T-helper 2 cell treated with Interferon-gamma antibody and Interleukin-4, amounts not matched to agents 100 ng/mL and 5 ng/mL, for 36 hours (primary cell): ENCODE measurements around the gene BSCL2. TPM values are rescaled to one million over a fixed set of nuclear protein-coding genes. Genes with fewer than 3 reads are reported as not detected.
"Not testable (repeated sequence)": the region's sequence is repeated elsewhere in the genome, so short reads cannot be mapped to it uniquely, and the experiment has no call there.

ENCODE experiments used
- intact Hi-C: fragments of 100-400 bp; cut with micrococcal nuclease; formaldehyde crosslinking; loops from one replicate; pipeline ENCODE4 v1.15.1; 2023
- total RNA-seq: library from RNA; stranded (reverse); gene quantifications from 2 replicates; pipeline ENCODE4 v1.2.3, GENCODE V29; 2022

The BSCL2 gene
- total RNA-seq, 1 donor from 2014 or later = 28.4 TPM

- intact Hi-C loops = no loop called here
Observed at GRCh38 chr11:62721994-62722393, 14.8 kb upstream of the BSCL2 start.

GRCh38 chr11:62719302-62719978, 12.2 kb upstream of the BSCL2 start:
- intact Hi-C loops = no loop called here

GRCh38 chr11:62716816-62717215, 9.6 kb upstream of the BSCL2 start:
- intact Hi-C loops = no loop called here

GRCh38 chr11:62716206-62716605, 9.0 kb upstream of the BSCL2 start:
- intact Hi-C loops = no loop called here

GRCh38 chr11:62715150-62716130, 8.2 kb upstream of the BSCL2 start:
- intact Hi-C loops = no loop called here

GRCh38 chr11:62713343-62713742, 6.1 kb upstream of the BSCL2 start:
- intact Hi-C loops = no loop called here

GRCh38 chr11:62712861-62713260, 5.6 kb upstream of the BSCL2 start:
- intact Hi-C loops = no loop called here

GRCh38 chr11:62712276-62712812, 5.1 kb upstream of the BSCL2 start:
- intact Hi-C loops = no loop called here

GRCh38 chr11:62710001-62710345, 2.7 kb upstream of the BSCL2 start:
- intact Hi-C loops = no loop called here

GRCh38 chr11:62709247-62710000, 2.2 kb upstream of the BSCL2 start:
- intact Hi-C loops = loop anchor here (1.0 to 5.0 kb wide), 8 partner anchors 18 to 172 kb away; partner anchors contain the start of genes GANAB, HNRNPUL2, LBHD1 and STX5

- intact Hi-C loops = loop anchor here (1.0 to 5.0 kb wide), 8 partner anchors 19 to 173 kb away; partner anchors contain the start of genes GANAB, HNRNPUL2, LBHD1 and STX5
Observed at GRCh38 chr11:62708793-62709192, 1.6 kb upstream of the BSCL2 start.

- intact Hi-C loops = loop anchor here (2.0 to 5.0 kb wide), 4 partner anchors 36 to 124 kb away; partner anchors contain the start of genes GANAB, LBHD1, STX5 and TEX54
Observed at GRCh38 chr11:62708392-62708791, 1.2 kb upstream of the BSCL2 start.

- intact Hi-C loops = loop anchor here (5.0 kb wide), 3 partner anchors 35 to 125 kb away; partner anchors contain the start of genes LBHD1, STX5, TEX54 and TUT1
Observed at GRCh38 chr11:62706850-62707247, 375 bp downstream of the BSCL2 start.

- intact Hi-C loops = loop anchor here (5.0 kb wide), 3 partner anchors 34 to 126 kb away; partner anchors contain the start of genes LBHD1, STX5, TEX54 and TUT1
Observed at GRCh38 chr11:62705880-62706849, 1.1 kb downstream of the BSCL2 start.

- intact Hi-C loops = loop anchor here (5.0 kb wide), 3 partner anchors 33 to 127 kb away; partner anchors contain the start of genes LBHD1, STX5, TEX54 and TUT1
Observed at GRCh38 chr11:62705413-62705812, 1.8 kb downstream of the BSCL2 start.

- intact Hi-C loops = not testable (repeated sequence)
Observed at GRCh38 chr11:62703921-62704320, 3.3 kb downstream of the BSCL2 start.

GRCh38 chr11:62702246-62702645, 5.0 kb downstream of the BSCL2 start:
- intact Hi-C loops = no loop called here

- intact Hi-C loops = loop anchor here (1.0 to 2.0 kb wide), 3 partner anchors 13 to 314 kb away; no protein-coding TSS in a partner anchor
Observed at GRCh38 chr11:62694455-62695167, 12.6 kb downstream of the BSCL2 start.

- intact Hi-C loops = loop anchor here (1.0 to 2.0 kb wide), 3 partner anchors 12 to 313 kb away; no protein-coding TSS in a partner anchor
Observed at GRCh38 chr11:62693624-62694023, 13.6 kb downstream of the BSCL2 start.
